ENCODE data around the gene ANHX.

The ANHX gene

DNA sequence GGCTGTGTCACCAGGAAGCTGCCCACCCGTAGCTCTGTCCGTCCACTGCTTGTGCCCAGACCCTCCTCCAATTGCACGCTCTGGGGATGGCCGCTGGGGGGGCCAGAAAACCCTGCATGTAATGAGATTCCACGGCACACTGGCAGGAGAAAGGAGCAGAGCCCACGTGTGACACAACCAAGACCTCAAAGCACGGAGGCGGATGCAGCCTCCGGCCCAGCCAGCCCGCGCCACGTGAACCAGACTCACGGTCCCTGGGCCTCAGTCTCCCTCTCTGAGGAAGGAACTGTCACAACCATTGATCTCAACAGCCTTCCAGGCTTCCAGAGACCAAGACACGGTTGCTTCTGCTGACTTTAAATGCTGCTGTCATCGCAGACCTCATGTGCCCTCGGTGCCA lies 14.4 kb downstream of the ANHX start:
- no peak overlapping the region for H3K4me3 Mint-ChIP-seq
- H3K9me3 Mint-ChIP-seq (ENCODE audit: low read depth): peaks cover 11% of the 10 kb centered on the region
- peaks cover 14% of the 10 kb centered on the region for H3K36me3 Mint-ChIP-seq
- no peaks in the 10 kb centered on the region for H3K4me1 Mint-ChIP-seq (ENCODE audit: low read depth)
- H3K27me3 Mint-ChIP-seq: peaks cover 2% of the 10 kb centered on the region
- H3K27ac Mint-ChIP-seq: no peak overlapping the region

DNA sequence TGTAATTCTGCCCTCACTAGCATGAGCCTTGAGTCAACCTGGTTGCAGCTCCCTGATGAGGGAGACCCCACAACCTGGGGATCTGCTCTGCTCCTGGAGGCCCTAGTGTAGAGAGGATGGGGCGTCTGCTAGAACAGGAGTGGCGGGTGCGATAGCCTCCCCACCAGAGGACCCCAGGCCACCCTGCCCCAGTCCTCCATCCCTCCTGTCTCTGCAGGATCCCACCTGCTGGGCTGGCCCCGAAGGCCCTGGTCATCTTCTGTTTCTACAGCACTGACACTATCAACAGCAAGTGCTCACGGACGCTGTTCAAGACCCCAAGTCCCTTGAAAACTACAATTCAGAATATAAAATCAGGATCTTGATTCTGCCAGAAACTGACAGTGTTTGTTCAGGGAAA lies 15.2 kb downstream of the ANHX start:
- Mint-ChIP-seq H3K27me3 (peaks cover 2% of the 10 kb centered on the region), H3K36me3 (peaks cover 14% of the 10 kb centered on the region), H3K4me3 (no peak overlapping the region), H3K4me1 (ENCODE audit: low read depth) (no peaks in the 10 kb centered on the region), H3K9me3 (ENCODE audit: low read depth) (peaks cover 11% of the 10 kb centered on the region), H3K27ac (no peak overlapping the region)

DNA sequence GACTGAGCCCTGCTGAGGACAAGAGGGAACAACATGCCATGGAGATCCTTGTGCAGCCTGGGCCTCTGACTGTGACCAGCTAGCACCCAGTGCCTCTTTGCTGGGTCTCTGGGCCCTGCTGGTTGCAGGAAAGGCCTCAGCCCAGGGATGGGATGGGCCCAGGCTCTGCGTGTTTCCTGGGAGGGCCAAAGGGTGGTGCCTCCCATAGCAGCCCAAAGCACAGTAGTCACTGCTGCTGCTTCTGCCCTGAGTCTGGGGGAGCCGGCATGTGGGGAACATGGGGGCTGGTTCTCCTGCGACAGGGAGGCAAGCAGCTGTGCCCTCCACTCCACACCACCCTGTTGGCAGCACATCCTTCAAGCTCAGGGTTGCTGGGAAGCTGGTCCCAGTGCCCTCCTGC lies 18.5 kb downstream of the ANHX start:
- H3K4me1 Mint-ChIP-seq (ENCODE audit: low read depth): no peaks in the 10 kb centered on the region
- H3K9me3 Mint-ChIP-seq (ENCODE audit: low read depth): peaks cover 11% of the 10 kb centered on the region
- H3K27me3 Mint-ChIP-seq: peaks cover 2% of the 10 kb centered on the region
- H3K4me3 Mint-ChIP-seq: no peak overlapping the region
- no peak overlapping the region for H3K27ac Mint-ChIP-seq
- H3K36me3 Mint-ChIP-seq: peaks cover 23% of the 10 kb centered on the region

DNA sequence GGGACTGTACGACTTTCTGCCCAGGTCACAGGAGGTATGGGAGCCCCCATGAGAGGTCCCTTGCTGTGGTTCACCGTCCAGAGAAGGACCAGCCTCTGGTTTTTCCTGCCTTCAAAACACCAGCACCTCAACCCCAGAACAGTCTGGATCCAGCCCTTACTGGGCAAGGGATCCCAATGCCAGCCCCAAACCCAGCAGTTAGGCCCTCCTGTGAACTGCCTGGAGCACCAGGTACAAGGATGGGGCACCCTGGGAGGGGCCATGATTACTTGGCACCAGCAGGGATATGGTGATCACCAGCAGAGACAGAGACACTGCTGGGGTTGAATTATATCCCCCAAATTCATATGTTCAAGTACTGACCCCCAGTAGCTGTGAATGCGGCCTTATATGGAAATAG lies 20.0 kb downstream of the ANHX start:
- Mint-ChIP-seq H3K27ac (no peak overlapping the region), H3K27me3 (peaks cover 2% of the 10 kb centered on the region), H3K4me3 (no peak overlapping the region), H3K9me3 (ENCODE audit: low read depth) (peaks cover 17% of the 10 kb centered on the region), H3K36me3 (peaks cover 23% of the 10 kb centered on the region), H3K4me1 (ENCODE audit: low read depth) (no peaks in the 10 kb centered on the region)

DNA sequence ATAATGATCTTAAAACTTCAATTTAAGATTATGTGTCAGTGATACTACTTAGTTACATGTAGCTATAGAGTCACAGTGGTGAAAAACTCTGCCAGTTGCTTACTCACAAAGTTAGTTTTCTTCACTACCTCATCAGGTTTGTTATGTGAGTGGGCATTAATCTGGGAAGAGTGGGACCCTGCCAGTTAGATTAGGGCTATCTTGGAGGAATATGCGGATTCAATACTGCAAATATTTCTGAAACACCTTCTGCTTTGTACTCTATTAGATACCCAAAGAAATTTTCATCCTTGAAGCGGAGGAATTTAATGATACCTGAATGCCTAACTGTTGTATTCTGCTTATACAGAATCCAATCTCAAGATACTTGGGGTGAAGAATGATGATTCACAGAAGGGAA lies 29.3 kb downstream of the ANHX start:
- peaks cover 43% of the 10 kb centered on the region for H3K36me3 Mint-ChIP-seq
- no peak overlapping the region for H3K27ac Mint-ChIP-seq
- H3K27me3 Mint-ChIP-seq: no peaks in the 10 kb centered on the region
- no peaks in the 10 kb centered on the region for H3K4me1 Mint-ChIP-seq (ENCODE audit: low read depth)
- no peak overlapping the region for H3K4me3 Mint-ChIP-seq
- peaks cover 18% of the 10 kb centered on the region for H3K9me3 Mint-ChIP-seq (ENCODE audit: low read depth)

DNA sequence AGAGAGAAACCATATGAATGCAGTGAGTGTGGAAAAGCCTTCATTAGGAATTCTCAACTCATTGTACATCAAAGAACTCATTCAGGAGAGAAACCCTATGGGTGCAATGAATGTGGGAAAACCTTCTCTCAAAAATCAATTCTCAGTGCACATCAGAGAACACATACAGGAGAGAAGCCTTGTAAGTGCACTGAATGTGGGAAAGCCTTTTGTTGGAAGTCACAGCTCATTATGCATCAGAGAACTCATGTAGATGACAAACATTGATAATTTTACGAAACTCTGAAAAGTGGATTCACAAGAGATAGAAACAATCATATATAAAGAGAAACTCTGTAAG lies 31.4 kb downstream of the ANHX start:
- Mint-ChIP-seq H3K36me3 (peaks cover 57% of the 10 kb centered on the region), H3K27me3 (no peaks in the 10 kb centered on the region), H3K9me3 (ENCODE audit: low read depth) (peaks cover 30% of the 10 kb centered on the region), H3K4me1 (ENCODE audit: low read depth) (no peaks in the 10 kb centered on the region), H3K4me3 (no peak overlapping the region), H3K27ac (no peak overlapping the region)

DNA sequence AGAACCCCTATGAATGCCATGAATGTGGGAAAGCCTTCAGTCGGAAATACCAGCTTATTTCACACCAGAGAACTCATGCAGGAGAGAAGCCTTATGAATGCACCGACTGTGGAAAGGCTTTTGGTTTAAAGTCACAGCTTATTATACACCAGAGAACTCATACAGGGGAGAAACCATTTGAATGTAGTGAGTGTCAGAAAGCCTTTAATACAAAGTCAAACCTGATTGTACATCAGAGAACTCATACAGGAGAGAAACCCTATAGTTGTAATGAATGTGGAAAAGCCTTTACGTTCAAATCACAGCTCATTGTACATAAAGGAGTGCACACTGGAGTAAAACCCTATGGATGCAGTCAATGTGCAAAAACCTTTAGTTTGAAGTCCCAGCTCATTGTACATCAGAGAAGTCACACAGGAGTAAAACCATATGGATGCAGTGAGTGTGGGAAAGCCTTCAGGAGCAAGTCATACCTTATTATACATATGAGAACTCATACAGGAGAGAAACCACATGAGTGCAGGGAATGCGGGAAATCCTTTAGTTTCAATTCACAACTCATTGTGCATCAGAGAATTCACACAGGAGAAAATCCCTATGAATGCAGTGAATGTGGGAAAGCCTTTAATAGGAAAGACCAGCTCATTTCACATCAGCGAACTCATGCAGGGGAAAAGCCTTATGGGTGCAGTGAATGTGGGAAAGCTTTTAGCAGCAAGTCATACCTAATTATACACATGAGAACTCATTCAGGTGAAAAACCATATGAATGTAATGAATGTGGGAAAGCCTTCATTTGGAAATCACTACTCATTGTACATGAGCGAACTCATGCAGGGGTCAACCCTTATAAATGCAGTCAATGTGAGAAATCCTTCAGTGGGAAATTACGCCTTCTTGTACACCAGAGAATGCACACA lies 32.1 kb downstream of the ANHX start:
- H3K4me1 Mint-ChIP-seq (ENCODE audit: low read depth): no peaks in the 10 kb centered on the region
- no peak overlapping the region for H3K4me3 Mint-ChIP-seq
- peak overlapping the region; percentile 28 for H3K27ac Mint-ChIP-seq
- peaks cover 30% of the 10 kb centered on the region for H3K9me3 Mint-ChIP-seq (ENCODE audit: low read depth)
- no peaks in the 10 kb centered on the region for H3K27me3 Mint-ChIP-seq
- peaks cover 56% of the 10 kb centered on the region for H3K36me3 Mint-ChIP-seq

DNA sequence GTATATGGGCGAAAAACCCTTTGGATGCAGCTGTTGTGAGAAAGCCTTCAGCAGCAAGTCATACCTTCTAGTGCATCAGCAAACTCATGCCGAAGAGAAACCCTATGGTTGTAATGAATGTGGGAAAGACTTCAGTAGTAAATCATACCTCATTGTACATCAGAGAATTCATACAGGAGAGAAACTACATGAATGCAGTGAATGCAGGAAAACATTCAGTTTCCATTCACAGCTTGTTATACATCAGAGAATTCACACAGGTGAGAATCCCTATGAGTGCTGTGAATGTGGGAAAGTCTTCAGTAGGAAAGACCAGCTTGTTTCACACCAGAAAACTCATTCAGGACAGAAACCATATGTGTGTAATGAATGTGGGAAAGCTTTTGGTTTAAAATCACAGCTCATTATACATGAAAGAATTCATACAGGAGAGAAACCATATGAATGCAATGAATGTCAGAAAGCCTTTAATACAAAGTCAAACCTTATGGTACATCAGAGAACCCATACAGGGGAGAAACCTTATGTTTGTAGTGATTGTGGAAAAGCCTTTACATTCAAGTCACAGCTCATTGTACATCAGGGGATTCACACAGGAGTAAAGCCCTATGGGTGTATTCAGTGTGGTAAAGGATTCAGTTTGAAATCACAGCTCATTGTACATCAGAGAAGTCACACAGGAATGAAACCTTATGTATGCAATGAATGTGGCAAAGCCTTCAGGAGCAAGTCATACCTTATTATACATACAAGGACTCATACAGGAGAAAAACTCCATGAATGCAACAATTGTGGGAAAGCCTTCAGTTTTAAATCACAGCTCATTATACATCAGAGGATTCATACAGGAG lies 33.0 kb downstream of the ANHX start:
- Mint-ChIP-seq H3K27ac (peak overlapping the region; percentile 28), H3K9me3 (ENCODE audit: low read depth) (peaks cover 30% of the 10 kb centered on the region), H3K4me3 (no peak overlapping the region), H3K4me1 (ENCODE audit: low read depth) (no peaks in the 10 kb centered on the region), H3K27me3 (no peaks in the 10 kb centered on the region), H3K36me3 (peaks cover 54% of the 10 kb centered on the region)

DNA sequence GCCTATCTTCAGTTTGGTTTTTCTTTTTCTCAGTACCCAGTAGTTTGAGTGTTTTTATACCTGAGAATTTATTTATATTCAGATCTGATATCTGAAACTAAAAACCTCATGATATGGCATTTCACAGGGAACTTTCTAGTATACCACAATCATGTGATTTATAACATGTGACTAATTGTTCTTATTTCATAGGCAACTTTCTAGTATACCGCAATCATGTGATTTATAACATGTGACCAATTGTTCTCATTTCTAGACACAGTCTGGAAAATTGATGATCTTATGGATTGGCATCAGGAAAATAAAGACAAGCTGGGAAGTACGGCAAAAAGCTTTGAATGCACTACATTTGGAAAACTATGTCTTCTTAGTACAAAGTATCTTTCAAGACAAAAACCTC lies 33.8 kb downstream of the ANHX start:
- Mint-ChIP-seq H3K36me3 (peaks cover 54% of the 10 kb centered on the region), H3K4me1 (ENCODE audit: low read depth) (no peaks in the 10 kb centered on the region), H3K27ac (no peak overlapping the region), H3K27me3 (no peaks in the 10 kb centered on the region), H3K4me3 (no peak overlapping the region), H3K9me3 (ENCODE audit: low read depth) (peaks cover 30% of the 10 kb centered on the region)

DNA sequence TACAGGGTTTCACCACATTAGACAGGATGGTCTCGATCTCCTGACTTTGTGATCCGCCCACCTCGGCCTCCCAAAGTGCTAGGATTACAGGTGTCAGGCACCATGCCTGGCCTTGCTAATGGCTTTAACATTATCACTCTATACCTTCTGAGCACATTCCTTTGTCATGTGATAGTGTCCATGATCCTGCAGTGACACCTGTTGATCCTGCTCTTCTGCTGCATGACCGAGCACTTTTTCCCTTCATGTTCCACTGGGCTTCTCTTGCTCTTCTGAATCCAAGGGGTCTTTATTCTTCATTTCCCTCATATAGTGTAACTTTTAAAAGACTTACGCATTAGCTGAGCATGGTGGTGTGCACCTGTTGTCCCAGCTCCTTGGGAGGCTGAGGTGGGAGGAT lies 42.8 kb downstream of the ANHX start:
- H3K27ac Mint-ChIP-seq: no peak overlapping the region
- peaks cover 68% of the 10 kb centered on the region for H3K36me3 Mint-ChIP-seq
- no peaks in the 10 kb centered on the region for H3K27me3 Mint-ChIP-seq
- peaks cover 32% of the 10 kb centered on the region for H3K9me3 Mint-ChIP-seq (ENCODE audit: low read depth)
- H3K4me3 Mint-ChIP-seq: no peak overlapping the region
- no peaks in the 10 kb centered on the region for H3K4me1 Mint-ChIP-seq (ENCODE audit: low read depth)

DNA sequence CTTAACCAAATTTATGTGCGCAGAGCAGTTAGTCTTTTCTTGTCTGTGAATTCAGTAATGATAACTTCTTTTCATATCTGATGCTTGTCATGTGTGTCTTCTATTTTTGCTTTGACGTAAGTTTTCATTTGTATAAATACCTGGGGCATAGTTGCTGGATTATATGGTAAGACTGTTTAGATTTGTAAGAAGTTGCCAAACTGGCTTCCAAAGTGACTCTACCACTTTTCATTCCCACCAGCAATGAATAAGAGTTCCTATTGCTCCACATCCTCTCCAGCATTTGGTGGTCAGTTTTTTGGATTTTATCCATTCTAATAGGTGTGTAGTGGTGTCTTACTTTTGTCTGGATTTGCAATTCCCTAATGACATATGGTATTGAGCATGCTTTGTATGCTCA lies 45.5 kb downstream of the ANHX start:
- Mint-ChIP-seq H3K9me3 (ENCODE audit: low read depth) (peaks cover 33% of the 10 kb centered on the region), H3K4me3 (no peak overlapping the region), H3K36me3 (peaks cover 86% of the 10 kb centered on the region), H3K27me3 (no peaks in the 10 kb centered on the region), H3K4me1 (ENCODE audit: low read depth) (peaks cover 6% of the 10 kb centered on the region), H3K27ac (no peak overlapping the region)

DNA sequence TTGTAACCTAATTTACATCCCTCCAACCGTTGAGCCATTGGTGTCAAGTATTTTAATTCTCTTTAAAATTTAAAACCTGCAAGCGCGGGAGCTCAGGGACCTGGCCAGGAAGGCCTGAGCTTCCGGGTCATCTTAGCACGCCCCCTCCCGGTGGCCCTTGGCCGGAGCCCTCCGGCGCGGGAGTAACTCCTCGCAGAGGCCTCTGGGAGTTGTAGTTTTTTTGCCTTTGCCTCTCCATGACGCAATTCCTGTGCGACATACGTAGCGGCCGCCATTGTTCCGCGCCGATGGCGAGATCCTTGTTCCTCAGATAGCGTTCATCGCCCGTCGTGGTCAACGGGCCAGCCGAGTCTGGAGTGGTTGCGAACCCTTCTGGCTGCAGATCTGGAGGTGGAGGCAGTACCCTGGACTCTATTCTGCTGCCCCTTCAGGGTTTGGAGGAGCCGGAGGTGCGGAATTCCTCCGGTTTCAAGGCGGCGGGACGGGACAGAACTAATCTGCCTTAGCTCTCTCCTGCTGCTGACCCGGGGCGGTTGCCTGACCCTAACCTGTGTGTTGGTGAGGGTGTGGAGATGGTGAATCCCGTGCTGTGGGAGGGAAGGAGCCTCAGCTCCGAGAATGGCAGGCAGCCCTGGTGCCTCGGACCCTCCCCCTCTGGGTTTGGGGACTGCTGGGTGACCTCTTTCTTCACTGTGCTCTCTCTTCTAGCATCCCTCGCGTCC lies 54.3 kb downstream of the ANHX start, which contains the start of gene ZNF268:
ZNF268 (plus strand) TSS at position 258 of the 722 bp plus-strand sequence. CDS start 503 bp downstream, outside the sequence.
- H3K27ac Mint-ChIP-seq: peak within 1 kb of the TSS; percentile 93
- H3K36me3 Mint-ChIP-seq: peaks cover 47% of the 10 kb centered on the region
- H3K4me1 Mint-ChIP-seq (ENCODE audit: low read depth): peaks cover 21% of the 10 kb centered on the region
- H3K27me3 Mint-ChIP-seq: no peaks in the 10 kb centered on the region
- peaks cover 31% of the 10 kb centered on the region for H3K9me3 Mint-ChIP-seq (ENCODE audit: low read depth)
- H3K4me3 Mint-ChIP-seq: peak within 1 kb of the TSS; percentile 96

DNA sequence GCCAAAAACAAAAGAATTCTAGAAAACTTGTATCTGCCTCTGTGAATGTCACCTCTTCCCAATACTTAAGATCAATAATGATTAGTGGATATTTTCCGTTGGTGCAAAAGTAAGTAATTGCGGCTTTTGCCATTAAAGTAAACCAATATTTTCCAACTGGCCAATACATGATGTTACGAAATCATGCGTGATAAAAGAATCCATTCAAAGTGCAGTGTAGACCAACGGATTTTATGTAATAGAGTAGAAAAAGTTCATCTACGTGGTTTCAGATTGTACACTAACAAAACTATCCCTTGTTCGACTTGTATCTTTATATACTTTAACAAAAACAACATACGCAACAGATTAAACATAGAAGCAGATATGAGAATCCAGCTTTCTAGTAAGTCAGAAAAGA lies 55.0 kb downstream of the ANHX start:
- Mint-ChIP-seq H3K4me3 (peak overlapping the region; percentile 39), H3K4me1 (ENCODE audit: low read depth) (peaks cover 21% of the 10 kb centered on the region)

DNA sequence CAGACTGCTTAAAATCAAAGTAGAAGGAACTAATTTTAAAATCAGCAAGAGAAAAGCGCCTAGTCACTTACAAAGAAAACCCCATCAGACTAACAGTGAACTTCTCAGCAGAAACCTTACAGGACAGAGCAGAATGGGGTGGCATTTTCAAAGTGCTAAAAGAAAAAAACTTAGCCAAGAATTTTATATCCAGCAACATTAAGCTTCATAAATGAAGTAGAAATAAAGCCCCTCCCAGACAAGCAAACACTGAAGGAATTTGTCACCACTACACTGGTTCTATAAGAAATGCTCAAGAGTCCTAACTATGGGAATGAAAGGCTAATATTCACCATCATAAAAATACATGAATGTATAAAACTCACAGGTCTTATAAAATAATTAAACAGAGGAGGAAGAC lies 60.8 kb downstream of the ANHX start:
- no peak overlapping the region for H3K27ac Mint-ChIP-seq
- no peaks in the 10 kb centered on the region for H3K4me1 Mint-ChIP-seq (ENCODE audit: low read depth)
- peaks cover 35% of the 10 kb centered on the region for H3K9me3 Mint-ChIP-seq (ENCODE audit: low read depth)

More for the DNA sequence above, 55.0 kb downstream of the ANHX start:
- Mint-ChIP-seq H3K36me3 (peaks cover 46% of the 10 kb centered on the region), H3K27ac (no peak overlapping the region), H3K9me3 (ENCODE audit: low read depth) (peaks cover 39% of the 10 kb centered on the region), H3K27me3 (no peaks in the 10 kb centered on the region)

DNA sequence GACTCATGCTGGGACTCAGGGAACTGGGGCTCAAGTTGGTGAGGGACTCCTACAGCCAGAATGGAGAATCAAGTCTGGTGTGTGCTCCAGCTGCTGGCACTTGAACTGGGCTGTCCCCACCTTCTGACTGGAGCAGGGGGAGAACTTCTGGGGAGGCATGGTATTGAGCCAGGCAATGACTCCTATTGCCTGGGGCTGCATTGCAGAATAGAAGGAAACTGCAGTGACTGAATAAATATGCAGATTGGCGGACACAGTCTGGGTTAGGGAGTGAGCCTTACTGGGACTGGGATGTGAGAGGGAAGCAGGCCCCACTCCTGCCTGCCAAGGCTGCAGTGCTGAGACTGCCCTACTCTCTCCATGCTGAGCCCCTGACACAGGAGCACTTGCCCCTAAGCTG lies 63.2 kb downstream of the ANHX start:
- H3K36me3 Mint-ChIP-seq: peaks cover 27% of the 10 kb centered on the region
- H3K9me3 Mint-ChIP-seq (ENCODE audit: low read depth): peaks cover 30% of the 10 kb centered on the region
- no peaks in the 10 kb centered on the region for H3K27me3 Mint-ChIP-seq
- no peak overlapping the region for H3K4me3 Mint-ChIP-seq
- no peak overlapping the region for H3K27ac Mint-ChIP-seq
- H3K4me1 Mint-ChIP-seq (ENCODE audit: low read depth): no peaks in the 10 kb centered on the region

More for the DNA sequence above, 60.8 kb downstream of the ANHX start:
- H3K36me3 Mint-ChIP-seq: peaks cover 28% of the 10 kb centered on the region
- H3K27me3 Mint-ChIP-seq: no peaks in the 10 kb centered on the region
- no peak overlapping the region for H3K4me3 Mint-ChIP-seq
